Lower lobe of right lung (tissue), 2 donors: ENCODE results near the gene SNAPC4. TPM values are rescaled to one million over a fixed set of nuclear protein-coding genes. Genes with fewer than 3 reads are reported as not detected.

ENCODE experiments used
- ATAC-seq, 2 donors: fragments of 200-7000 bp; cut with Tn5 transposase; one replicate each; pipeline ENCODE4 v1.9.1; 2020 to 2022; ENCODE audit warnings: mild to moderate bottlenecking in 2 of 2, moderate library complexity in 2 of 2
- DNase-seq: peaks from one replicate; pipeline ENCODE4 v3.0.0-alpha.2; 2020
- H3K27ac ChIP-seq: fragments of 200-600 bp; one replicate; pipeline ENCODE4 v1.8.0; 2022
- H3K27me3 ChIP-seq: fragments of 200-600 bp; one replicate; pipeline ENCODE4 v1.8.0; 2022; ENCODE audit warnings: low read depth
- H3K36me3 ChIP-seq: fragments of 200-600 bp; one replicate; pipeline ENCODE4 v1.8.0; 2022; ENCODE audit warnings: mild to moderate bottlenecking
- H3K4me1 ChIP-seq: fragments of 200-600 bp; one replicate; pipeline ENCODE4 v1.8.0; 2022
- H3K4me3 ChIP-seq: fragments of 200-600 bp; one replicate; pipeline ENCODE4 v1.8.0; 2022; ENCODE audit warnings: mild to moderate bottlenecking
- H3K9me3 ChIP-seq: fragments of 200-600 bp; one replicate; pipeline ENCODE4 v1.8.0; 2022
- CTCF ChIP-seq: fragments of 200-600 bp; IDR thresholded peaks from one replicate; pipeline ENCODE4 v1.8.0; 2022; ENCODE audit warnings: antibody characterized with exemption, mild to moderate bottlenecking
- intact Hi-C: fragments of 100-400 bp; cut with DNase I; formaldehyde crosslinking; loops from one replicate; pipeline ENCODE4 v1.11.0; 2022
- total RNA-seq: library from RNA; stranded (reverse); fragmentation: NEBNext Ultra II Directional; extraction: Animal tissue kit (Norgen Biotek cat#: 25700); gene quantifications from one replicate; pipeline ENCODE4 v1.2.1, GENCODE V29; 2021
- donor health status: DM: no; HTN: yes; CAD: no; lungs with severe emphysema.

The SNAPC4 gene
- total RNA-seq, 1 donor from 2014 or later = 7.4 TPM

GRCh38 chr9:136421791-136422190 lies 21.8 kb upstream of the SNAPC4 start:
- H3K4me1 ChIP-seq = no peaks in the 10 kb centered on the region
- no peaks in the 10 kb centered on the region for H3K9me3 ChIP-seq
- ATAC-seq (no peak), DNase-seq (no peak)
- H3K4me3 ChIP-seq = no peak overlapping the region
- H3K36me3 ChIP-seq = peaks cover 85% of the 10 kb centered on the region
- no peak overlapping the region for H3K27ac ChIP-seq
- TF ChIP-seq CTCF = no peak
- intact Hi-C loops = no loop called here
- H3K27me3 ChIP-seq = no peaks in the 10 kb centered on the region

GRCh38 chr9:136419092-136419420 lies 19.1 kb upstream of the SNAPC4 start:
- DNase-seq = no peak
- ATAC-seq = no peak
- Histone ChIP-seq H3K4me1 (no peaks in the 10 kb centered on the region), H3K27ac (no peak overlapping the region), H3K9me3 (no peaks in the 10 kb centered on the region), H3K4me3 (no peak overlapping the region), H3K36me3 (peaks cover 100% of the 10 kb centered on the region), H3K27me3 (no peaks in the 10 kb centered on the region)
- no peak for TF ChIP-seq CTCF
- intact Hi-C loops = no loop called here

GRCh38 chr9:136418182-136419091 lies 18.5 kb upstream of the SNAPC4 start:
- Histone ChIP-seq H3K36me3 (peaks cover 100% of the 10 kb centered on the region), H3K9me3 (no peaks in the 10 kb centered on the region), H3K27me3 (no peaks in the 10 kb centered on the region), H3K27ac (no peak overlapping the region), H3K4me1 (no peaks in the 10 kb centered on the region), H3K4me3 (no peak overlapping the region)
- no peak for DNase-seq
- intact Hi-C loops = no loop called here
- no peak for ATAC-seq
- TF ChIP-seq CTCF = no peak

- Histone ChIP-seq H3K4me1 (peaks cover 1% of the 10 kb centered on the region), H3K27ac (no peak overlapping the region), H3K9me3 (no peaks in the 10 kb centered on the region), H3K4me3 (no peak overlapping the region), H3K27me3 (no peaks in the 10 kb centered on the region), H3K36me3 (peaks cover 100% of the 10 kb centered on the region)
- intact Hi-C loops = no loop called here
- ATAC-seq (no peak), DNase-seq (no peak)
- no peak for TF ChIP-seq CTCF
Observed at GRCh38 chr9:136416914-136417313, 16.9 kb upstream of the SNAPC4 start.

GRCh38 chr9:136416427-136416826 lies 16.5 kb upstream of the SNAPC4 start:
- no peak for DNase-seq
- H3K36me3 ChIP-seq = peaks cover 96% of the 10 kb centered on the region
- H3K4me1 ChIP-seq = peaks cover 6% of the 10 kb centered on the region
- no peak overlapping the region for H3K27ac ChIP-seq
- no peaks in the 10 kb centered on the region for H3K9me3 ChIP-seq
- no peak for ATAC-seq
- H3K27me3 ChIP-seq = no peaks in the 10 kb centered on the region
- H3K4me3 ChIP-seq = no peak overlapping the region
- TF ChIP-seq CTCF = no peak
- intact Hi-C loops = no loop called here
